Suprapubic skin (tissue), 4 donors: ENCODE results near the gene PAOX.

ENCODE experiments used
- CTCF ChIP-seq, 2 donors: fragments of 200-600 bp in 1 of 2; fragments of 450-650 bp in 1 of 2; sonication (generic) in 1 of 2; IDR thresholded peaks; one replicate each; pipeline ENCODE4 v1.5.1; 2016 to 2019; ENCODE audit warnings: antibody characterized with exemption in 2 of 2, mild to moderate bottlenecking in 1 of 2, moderate library complexity in 1 of 2
- EP300 ChIP-seq: sonication (generic); formaldehyde crosslinking; IDR thresholded peaks from one replicate; pipeline ENCODE4 v1.6.1; 2017; ENCODE audit warnings: antibody characterized with exemption
- POLR2A ChIP-seq, 2 donors: fragments of 450-650 bp; IDR thresholded peaks; one replicate each; pipeline ENCODE4 v1.6.1; 2017; ENCODE audit warnings: antibody characterized with exemption in 2 of 2, mild to moderate bottlenecking in 2 of 2, moderate library complexity in 2 of 2
- POLR2AphosphoS5 ChIP-seq, 3 donors: sonication (generic); formaldehyde crosslinking; IDR thresholded peaks; one replicate each; pipeline ENCODE4 v1.6.1; 2017; ENCODE audit warnings: antibody characterized with exemption in 3 of 3

GRCh38 chr10:133343558-133343957 is 35.5 kb upstream of the PAOX start:
- TF ChIP-seq POLR2A (IDR thresholded peaks at IDR 0.05) (no peak), CTCF (IDR thresholded peaks at IDR 0.05) (no peak), EP300 (no peak), POLR2AphosphoS5 (IDR thresholded peaks at IDR 0.05) (no peak)
